Upper lobe of left lung (tissue), 6 donors: Measurements from ENCODE around the gene SEC23A. TPM values are rescaled to one million over a fixed set of nuclear protein-coding genes. Genes with fewer than 3 reads are reported as not detected.
A peak's percentile ranks its signal among the peaks of the same experiment; 100 is the strongest.

Experiments
- ATAC-seq, 2 donors: fragments of 200-7000 bp; cut with Tn5 transposase; one replicate each; pipeline ENCODE4 v1.9.1; 2022; ENCODE audit warnings: mild to moderate bottlenecking in 2 of 2, moderate library complexity in 2 of 2; ENCODE audit not compliant: low FRiP score in 2 of 2
- DNase-seq, 2 donors: peaks; one replicate each; pipeline ENCODE4 v3.0.0-alpha.2; 2019 to 2020
- H3K27ac ChIP-seq, 4 donors: fragments of 200-600 bp; sonication (generic); one replicate each; pipeline ENCODE4 v1.5.1; 2016 to 2019
- H3K27me3 ChIP-seq, 4 donors: fragments of 200-600 bp; sonication (generic); one replicate each; pipeline ENCODE4 v1.5.1; 2017 to 2019
- H3K36me3 ChIP-seq, 4 donors: fragments of 200-600 bp; sonication (generic); one replicate each; pipeline ENCODE4 v1.5.1; 2016 to 2019
- H3K4me1 ChIP-seq, 4 donors: fragments of 200-600 bp; sonication (generic); one replicate each; pipeline ENCODE4 v1.5.1; 2018 to 2019
- H3K4me3 ChIP-seq, 4 donors: fragments of 200-600 bp; sonication (generic); one replicate each; pipeline ENCODE4 v1.5.1; 2017 to 2019; ENCODE audit warnings: mild to moderate bottlenecking in 2 of 4, moderate library complexity in 1 of 4
- H3K9me3 ChIP-seq, 4 donors: fragments of 200-600 bp; sonication (generic); one replicate each; pipeline ENCODE4 v1.5.1; 2018 to 2019
- CTCF ChIP-seq, 6 experiments: fragments of 450-650 bp in 4 of 6; fragments of 200-600 bp in 2 of 6; sonication (generic) in 2 of 6; IDR thresholded peaks; one replicate each; pipeline ENCODE4 v1.5.1; 2016 to 2019; ENCODE audit warnings: antibody characterized with exemption in 6 of 6
- EP300 ChIP-seq, 4 donors: sonication (generic); formaldehyde crosslinking; IDR thresholded peaks; one replicate each; pipeline ENCODE4 v1.5.1; 2017; ENCODE audit warnings: antibody characterized with exemption in 4 of 4, control low read depth in 2 of 4
- POLR2A ChIP-seq, 4 donors: fragments of 450-650 bp; IDR thresholded peaks; one replicate each; pipeline ENCODE4 v1.5.1; 2016 to 2017; ENCODE audit warnings: antibody characterized with exemption in 4 of 4, mild to moderate bottlenecking in 2 of 4
- POLR2AphosphoS5 ChIP-seq, 2 donors: sonication (generic); formaldehyde crosslinking; IDR thresholded peaks; one replicate each; pipeline ENCODE4 v1.5.1; 2017; ENCODE audit warnings: antibody characterized with exemption in 2 of 2
- WGBS, 2 donors: methylation state at CpG; one replicate each; pipeline ENCODE4 v1.1.5; 2017 to 2018; 5-methylcytosine and 5-hydroxymethylcytosine counted together
- total RNA-seq, 6 donors: library from RNA; depleted of rRNA in 4 of 6; stranded (reverse); fragments of >200 nt in 4 of 6; gene quantifications; one replicate each; pipeline versions ENCODE4 v1.1.0 to v1.2.1, GENCODE V29; 2016 to 2021
- donor health status: DM: no; HTN: no; CAD: no; lungs with moderate emphysema.
- donor health status: DM: no; HTN: yes; CAD: no; lungs with severe emphysema.

SEC23A gene
- total RNA-seq, 6 donors from 2014 or later, result 32.5 to 70.4 (median 47.4) TPM

DNA sequence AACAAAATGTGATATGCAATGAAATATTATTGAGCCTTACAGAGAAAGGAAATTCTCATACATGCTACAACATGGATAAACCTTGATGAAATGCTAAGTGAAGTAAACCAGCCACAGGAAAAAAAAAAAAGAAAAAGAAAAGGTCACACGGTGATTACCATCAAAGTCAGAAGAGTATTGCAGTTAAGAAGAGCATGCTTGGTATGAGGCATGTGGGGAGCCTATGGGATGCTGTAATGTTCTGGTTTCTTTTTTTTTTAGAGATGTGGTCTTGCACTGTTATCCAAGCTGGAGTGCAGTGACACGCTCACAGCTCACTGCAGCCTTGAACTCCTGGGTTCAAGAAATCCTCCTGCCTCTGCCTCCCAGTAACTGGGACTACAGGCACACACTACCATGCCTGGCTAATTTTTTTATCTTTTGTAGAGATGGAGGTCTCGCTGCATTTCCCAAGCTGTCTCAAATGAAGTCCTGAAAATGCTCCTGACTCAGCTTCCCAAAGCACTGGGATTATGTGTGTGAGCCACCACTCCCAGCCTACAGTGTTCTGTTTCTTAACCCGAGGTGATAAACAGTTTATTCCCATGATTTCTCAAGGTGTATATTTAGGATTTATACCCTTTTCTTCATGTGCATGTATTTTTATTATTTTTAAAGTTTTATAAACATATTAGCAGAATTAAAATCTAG lies 96.2 kb downstream of the SEC23A start:
- TF ChIP-seq CTCF (IDR thresholded peaks at IDR 0.05) (no peak), POLR2AphosphoS5 (IDR thresholded peaks at IDR 0.05) (no peak), POLR2A (IDR thresholded peaks at IDR 0.05) (no peak), EP300 (IDR thresholded peaks at IDR 0.05) (no peak)

DNA sequence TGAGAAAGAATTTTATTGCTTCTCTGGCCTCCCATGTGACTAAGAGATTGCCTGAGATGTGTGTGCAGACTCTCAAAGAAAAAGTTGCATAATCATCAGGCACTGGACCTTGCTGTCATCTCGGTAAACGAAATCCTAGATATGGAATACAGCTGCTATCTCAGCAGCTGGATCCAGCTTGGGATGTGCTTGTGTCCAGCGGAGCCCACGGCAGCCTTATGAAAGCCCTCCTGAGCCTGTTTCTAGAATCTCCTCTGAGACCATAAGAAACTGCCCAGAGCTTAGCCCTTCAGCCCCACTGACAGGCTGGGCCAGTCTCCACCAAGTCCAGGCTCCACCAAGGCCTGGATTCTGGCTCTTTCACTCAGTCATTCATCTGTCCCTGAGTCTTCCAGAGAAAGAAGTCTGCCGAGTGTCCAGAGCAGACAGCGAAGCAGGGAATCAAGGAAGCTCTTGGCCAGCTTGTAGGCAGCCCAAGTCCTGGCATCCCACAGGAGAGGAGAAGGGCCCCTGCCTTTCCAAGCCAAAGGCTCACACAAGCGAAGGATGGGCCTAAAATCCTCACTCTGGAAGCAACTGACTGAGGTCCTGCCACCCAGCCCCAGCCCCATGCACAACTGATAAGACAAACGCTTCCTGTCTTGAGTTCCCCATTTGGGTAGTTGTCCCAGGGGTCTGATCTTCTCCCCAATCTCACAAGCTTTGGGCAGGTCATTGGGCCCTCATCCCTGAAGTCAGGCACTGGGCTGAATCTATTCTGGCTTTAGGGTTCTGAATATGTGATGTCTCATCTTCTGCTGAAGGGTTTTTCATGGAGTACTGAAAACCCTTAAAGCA lies 97.8 kb downstream of the SEC23A start:
- WGBS, 2 donors, result 72 to 88% methylated on average over 6 to 8 of the region's 8 CpGs
- Histone ChIP-seq H3K4me1 (no peaks in the 10 kb centered on the region), H3K36me3 (no peaks in the 10 kb centered on the region), H3K27ac (peak overlapping the region in 3 of 4 donors; percentile 21 to 54 (median 32)), H3K4me3 (no peak overlapping the region), H3K9me3 (no peaks in the 10 kb centered on the region), H3K27me3 (no peaks in the 10 kb centered on the region)
- peak in 1 of 2 donors; percentile 55 for ATAC-seq
- DNase-seq, result no peak
- TF ChIP-seq CTCF (IDR thresholded peaks at IDR 0.05) (no peak), POLR2AphosphoS5 (IDR thresholded peaks at IDR 0.05) (peak in 1 of 2 donors; percentile 46)

More for the DNA sequence above, 96.2 kb downstream of the SEC23A start:
- no peak for DNase-seq
- no peaks in the 10 kb centered on the region for H3K9me3 ChIP-seq
- no peaks in the 10 kb centered on the region for H3K27me3 ChIP-seq
- no peak for ATAC-seq
- no peaks in the 10 kb centered on the region for H3K36me3 ChIP-seq
- no peaks in the 10 kb centered on the region for H3K4me1 ChIP-seq
- no peak overlapping the region for H3K27ac ChIP-seq
- no peak overlapping the region for H3K4me3 ChIP-seq
- 74 to 86% methylated on average over 4 of the region's 4 CpGs for WGBS, 2 donors

- H3K9me3 ChIP-seq, result no peaks in the 10 kb centered on the region
Measured at GRCh38 chr14:38999949-39000348, 103.1 kb downstream of the SEC23A start.

GRCh38 chr14:38994731-38995130 lies 108.3 kb downstream of the SEC23A start:
- TF ChIP-seq CTCF (IDR thresholded peaks at IDR 0.05) (no peak), POLR2A (IDR thresholded peaks at IDR 0.05) (no peak), POLR2AphosphoS5 (IDR thresholded peaks at IDR 0.05) (no peak), EP300 (IDR thresholded peaks at IDR 0.05) (no peak)
- H3K36me3 ChIP-seq, result no peaks in the 10 kb centered on the region
- H3K9me3 ChIP-seq, result no peaks in the 10 kb centered on the region
- no peak overlapping the region for H3K4me3 ChIP-seq
- DNase-seq (no peak), ATAC-seq (no peak)
- H3K4me1 ChIP-seq, result peaks cover 2 to 13% (median 12%) of the 10 kb centered on the region in 4 donors
- WGBS, 2 donors, result 27 to 28% methylated on average over 3 of the region's 3 CpGs
- no peak overlapping the region for H3K27ac ChIP-seq
- no peaks in the 10 kb centered on the region for H3K27me3 ChIP-seq

More at GRCh38 chr14:38999949-39000348, 103.1 kb downstream of the SEC23A start:
- 53 to 67% methylated on average over 1 of the region's 1 CpG for WGBS, 2 donors
- peaks cover 0 to 3% (median 0%) of the 10 kb centered on the region in 4 donors for H3K4me1 ChIP-seq
- no peaks in the 10 kb centered on the region for H3K27me3 ChIP-seq
- DNase-seq, result no peak
- TF ChIP-seq POLR2A (IDR thresholded peaks at IDR 0.05) (no peak), POLR2AphosphoS5 (IDR thresholded peaks at IDR 0.05) (no peak), CTCF (IDR thresholded peaks at IDR 0.05) (no peak), EP300 (IDR thresholded peaks at IDR 0.05) (no peak)
- no peak for ATAC-seq
- H3K27ac ChIP-seq, result no peak overlapping the region
- H3K36me3 ChIP-seq, result no peaks in the 10 kb centered on the region
- no peak overlapping the region for H3K4me3 ChIP-seq
